Measurements from ENCODE around the gene QRICH1. TPM values are rescaled to one million over a fixed set of nuclear protein-coding genes. Genes with fewer than 3 reads are reported as not detected.

QRICH1 gene
- total RNA-seq, 1 experiment from 2014 or later = 151 TPM

DNA sequence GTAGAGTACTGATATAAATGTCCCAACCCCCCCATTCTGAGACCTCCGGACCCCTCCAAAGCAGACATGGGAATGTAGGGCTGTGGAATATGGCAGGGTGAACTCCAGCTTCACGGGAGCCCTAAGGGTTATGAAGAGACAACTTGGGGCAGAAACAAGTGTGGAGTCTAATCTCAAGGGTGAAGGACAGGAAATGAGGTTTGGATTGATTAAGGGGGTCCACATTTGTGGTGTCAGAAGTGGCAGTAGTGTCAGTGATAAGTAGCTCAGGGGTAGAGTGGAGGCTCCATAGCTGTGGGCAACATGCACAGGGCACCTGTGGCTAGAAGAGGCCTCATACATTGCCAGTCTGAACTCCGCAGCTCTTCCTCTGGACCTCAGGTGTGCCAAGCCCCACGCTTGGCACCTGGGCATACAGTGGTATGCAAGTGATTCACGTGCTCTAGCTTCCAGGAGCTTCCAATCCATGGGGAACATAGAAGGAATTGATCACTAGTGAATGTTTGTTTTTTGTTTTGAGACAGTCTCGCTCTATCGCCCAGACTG, 108.0 kb downstream of the QRICH1 start:
- Histone ChIP-seq H3K27ac (ENCODE audit: insufficient read length, low read depth, low read length) (no peak overlapping the region), H2BK5ac (ENCODE audit: insufficient read length, low read length) (no peak overlapping the region), H3K79me2 (ENCODE audit: insufficient read depth, low read length) (no peaks in the 10 kb centered on the region; the same call in 1 of the 2 replicates), H3T11ph (ENCODE audit: low read length) (no peak overlapping the region), H2BK12ac (ENCODE audit: insufficient read length, low read depth, low read length) (no peak overlapping the region), H3K4ac (ENCODE audit: low read depth, low read length) (no peak overlapping the region), H2BK20ac (ENCODE audit: low read depth, low read length, poor library complexity, severe bottlenecking) (no peak overlapping the region), H3K23me2 (ENCODE audit: insufficient read length, low read depth, low read length, poor library complexity, severe bottlenecking) (peaks cover 17% of the 10 kb centered on the region), H3K23ac (ENCODE audit: insufficient read length, low read depth, low read length) (no peak overlapping the region), H3K56ac (ENCODE audit: insufficient read length, low read depth, low read length) (no peak overlapping the region), H4K20me1 (ENCODE audit: control insufficient read depth, insufficient read depth, insufficient read length) (no peaks in the 10 kb centered on the region), H4K91ac (ENCODE audit: insufficient read length, low read depth, low read length) (no peak overlapping the region), H3K18ac (ENCODE audit: insufficient read length, low read depth, low read length) (no peak overlapping the region), H3K9ac (ENCODE audit: extremely low read depth, insufficient read length, low read length) (no peak overlapping the region), H2BK15ac (ENCODE audit: low read depth, low read length) (no peak overlapping the region), H4K5ac (ENCODE audit: insufficient read length, low read depth, low read length) (no peak overlapping the region), H3K4me2 (ENCODE audit: insufficient read depth, insufficient read length, low read length) (no peak overlapping the region), H2AFZ (ENCODE audit: low read length) (no peak overlapping the region), H2AK5ac (ENCODE audit: insufficient read length, low read length) (no peak overlapping the region), H3K9me3 (ENCODE audit: control insufficient read depth, low read depth, low read length) (no peaks in the 10 kb centered on the region), H3K27me3 (ENCODE audit: insufficient read depth, low read length) (no peaks in the 10 kb centered on the region), H2BK120ac (ENCODE audit: low read depth, low read length, poor library complexity, severe bottlenecking) (no peak overlapping the region), H3K4me1 (ENCODE audit: insufficient read depth, low read length) (peaks cover 3% of the 10 kb centered on the region; the same call in 1 of the 2 replicates), H3K79me1 (ENCODE audit: insufficient read depth, low read depth, low read length, poor library complexity, severe bottlenecking) (no peaks in the 10 kb centered on the region), H3K14ac (ENCODE audit: insufficient read depth, low read length) (no peak overlapping the region), H4K8ac (replicated peaks; ENCODE audit: insufficient read length, low read depth, low read length) (no peak overlapping the region)
- TF ChIP-seq, protein P1, sequence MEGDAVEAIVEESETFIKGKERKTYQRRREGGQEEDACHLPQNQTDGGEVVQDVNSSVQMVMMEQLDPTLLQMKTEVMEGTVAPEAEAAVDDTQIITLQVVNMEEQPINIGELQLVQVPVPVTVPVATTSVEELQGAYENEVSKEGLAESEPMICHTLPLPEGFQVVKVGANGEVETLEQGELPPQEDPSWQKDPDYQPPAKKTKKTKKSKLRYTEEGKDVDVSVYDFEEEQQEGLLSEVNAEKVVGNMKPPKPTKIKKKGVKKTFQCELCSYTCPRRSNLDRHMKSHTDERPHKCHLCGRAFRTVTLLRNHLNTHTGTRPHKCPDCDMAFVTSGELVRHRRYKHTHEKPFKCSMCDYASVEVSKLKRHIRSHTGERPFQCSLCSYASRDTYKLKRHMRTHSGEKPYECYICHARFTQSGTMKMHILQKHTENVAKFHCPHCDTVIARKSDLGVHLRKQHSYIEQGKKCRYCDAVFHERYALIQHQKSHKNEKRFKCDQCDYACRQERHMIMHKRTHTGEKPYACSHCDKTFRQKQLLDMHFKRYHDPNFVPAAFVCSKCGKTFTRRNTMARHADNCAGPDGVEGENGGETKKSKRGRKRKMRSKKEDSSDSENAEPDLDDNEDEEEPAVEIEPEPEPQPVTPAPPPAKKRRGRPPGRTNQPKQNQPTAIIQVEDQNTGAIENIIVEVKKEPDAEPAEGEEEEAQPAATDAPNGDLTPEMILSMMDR (conservative IDR thresholded peaks at IDR 0.05) = no peak
- H3K4me1 Mint-ChIP-seq = peaks cover 10% of the 10 kb centered on the region in 2 experiments
- WGBS (ENCODE audit: extremely low coverage, insufficient read length, low lambda C conversion rate) = no CpG with 5 or more reads among the region's 7 CpGs
- DNase-seq = no peak
- H3K27me3 Mint-ChIP-seq (ENCODE audit: low read depth) = no peaks in the 10 kb centered on the region; the same call in 1 of the 2 replicates
- peaks cover 23 to 53% (median 34%) of the 10 kb centered on the region in 3 experiments for H3K36me3 Mint-ChIP-seq (ENCODE audit: insufficient read depth in 1 of 3, low read depth in 3 of 3)
- no peaks in the 10 kb centered on the region for H3K9me3 Mint-ChIP-seq
- H3K27ac Mint-ChIP-seq = peak overlapping the region in 2 of 3 experiments; percentile 34 to 54; a peak in 4 of 7 replicates
- H3K4me3 Mint-ChIP-seq = no peak overlapping the region
